A549 (cell line): ENCODE data around the gene PHF1. TPM values are rescaled to one million over a fixed set of nuclear protein-coding genes. Genes with fewer than 3 reads are reported as not detected.

ENCODE experiments used
- BHLHE40 ChIP-seq: IDR thresholded peaks from 2 replicates; pipeline ENCODE4 v1.6.1; 2012; ENCODE audit warnings: low read depth, low read length, inconsistent platforms
- CEBPB ChIP-seq, 2 experiments: fragments of >200 bp in 1 of 2; sonication (Bioruptor Twin) in 1 of 2; formaldehyde crosslinking in 1 of 2; IDR thresholded peaks; 2 replicates each; pipeline ENCODE4 v1.6.1; 2012 to 2016
- CHD4 ChIP-seq: fragments of 200-600 bp; sonication (generic); IDR thresholded peaks from 2 replicates; pipeline ENCODE4 v1.6.1; 2016; ENCODE audit warnings: antibody characterized with exemption, mild to moderate bottlenecking, borderline replicate concordance
- CTCF ChIP-seq: fragments of >200 bp; sonication (Bioruptor Twin); formaldehyde crosslinking; IDR thresholded peaks from 3 replicates; pipeline ENCODE4 v1.5.1; 2016
- EHMT2 ChIP-seq: fragments of 200-600 bp; sonication (generic); IDR thresholded peaks from 2 replicates; pipeline ENCODE4 v1.6.1; 2016; ENCODE audit warnings: antibody characterized with exemption, low read depth, mild to moderate bottlenecking, moderate library complexity
- EP300 ChIP-seq, 2 experiments: fragments of >200 bp; sonication (Bioruptor Twin); formaldehyde crosslinking; IDR thresholded peaks; 2 replicates in 1 of 2; 3 replicates in 1 of 2; pipeline ENCODE4 v1.6.1; 2016 to 2017
- ESRRA ChIP-seq: fragments of 150-350 bp; IDR thresholded peaks from 2 replicates; pipeline ENCODE4 v1.6.1; 2014; ENCODE audit warnings: mild to moderate bottlenecking, low read length, borderline replicate concordance
- FOSB ChIP-seq: fragments of 250-450 bp; sonication (Bioruptor Pico); IDR thresholded peaks from 2 replicates; pipeline ENCODE4 v1.5.0; 2020; ENCODE audit warnings: mild to moderate bottlenecking, moderate library complexity
- FOXS1 ChIP-seq: fragments of 250-450 bp; sonication (Bioruptor Pico); IDR thresholded peaks from 2 replicates; pipeline ENCODE4 v1.5.0; 2020; ENCODE audit warnings: mild to moderate bottlenecking, moderate library complexity
- GATA3 ChIP-seq: IDR thresholded peaks from 2 replicates; pipeline ENCODE4 v1.6.1; 2012; ENCODE audit warnings: borderline replicate concordance
- HES2 ChIP-seq: fragments of >200 bp; sonication (Bioruptor Twin); formaldehyde crosslinking; IDR thresholded peaks from 2 replicates; pipeline ENCODE4 v1.6.1; 2016
- HOXA7 ChIP-seq: fragments of 250-450 bp; sonication (Bioruptor Pico); IDR thresholded peaks from 2 replicates; pipeline ENCODE4 v1.5.0; 2020; ENCODE audit warnings: mild to moderate bottlenecking, moderate library complexity
- HOXB5 ChIP-seq: fragments of 250-450 bp; sonication (Bioruptor Pico); IDR thresholded peaks from 2 replicates; pipeline ENCODE4 v1.5.0; 2020; ENCODE audit warnings: mild to moderate bottlenecking, moderate library complexity
- JUN ChIP-seq, 2 experiments: fragments of >200 bp; sonication (Bioruptor Twin); formaldehyde crosslinking; IDR thresholded peaks; 2 replicates in 1 of 2; 3 replicates in 1 of 2; pipeline ENCODE4 v1.6.1; 2016 to 2017
- JUNB ChIP-seq: fragments of >200 bp; sonication (Bioruptor Twin); formaldehyde crosslinking; IDR thresholded peaks from 2 replicates; pipeline ENCODE4 v1.6.1; 2016
- KDM5A ChIP-seq: fragments of 200-600 bp; sonication (generic); IDR thresholded peaks from 2 replicates; pipeline ENCODE4 v1.6.1; 2016; ENCODE audit warnings: antibody characterized with exemption, mild to moderate bottlenecking
- MAFK ChIP-seq: fragments of 450-650 bp; IDR thresholded peaks from 2 replicates; pipeline ENCODE4 v1.6.1; 2014; ENCODE audit not compliant: partially characterized antibody
- MAZ ChIP-seq: fragments of 150-350 bp; IDR thresholded peaks from 2 replicates; pipeline ENCODE4 v1.6.1; 2014; ENCODE audit warnings: antibody characterized with exemption, low read depth, low read length, borderline replicate concordance
- MYC ChIP-seq: IDR thresholded peaks from 2 replicates; pipeline ENCODE4 v1.6.1; 2012; ENCODE audit warnings: mild to moderate bottlenecking, inconsistent platforms, low read length, improper control_type of control experiment, borderline replicate concordance
- NPAS2 ChIP-seq: fragments of 250-450 bp; sonication (Bioruptor Pico); IDR thresholded peaks from 2 replicates; pipeline ENCODE4 v1.8.0; 2022; ENCODE audit warnings: mild to moderate bottlenecking, moderate library complexity, borderline replicate concordance
- POLR2A ChIP-seq: IDR thresholded peaks from 2 replicates; pipeline ENCODE4 v1.6.1; 2012; ENCODE audit warnings: mild to moderate bottlenecking, low read length
- RARB ChIP-seq: fragments of 250-450 bp; sonication (Bioruptor Pico); IDR thresholded peaks from 2 replicates; pipeline ENCODE4 v1.8.0; 2021; ENCODE audit warnings: mild to moderate bottlenecking, moderate library complexity
- SMC3 ChIP-seq: fragments of >200 bp; sonication (Bioruptor Twin); formaldehyde crosslinking; IDR thresholded peaks from 3 replicates; pipeline ENCODE4 v1.6.1; 2018; ENCODE audit warnings: inconsistent platforms
- SREBF2 ChIP-seq: fragments of 450-650 bp; IDR thresholded peaks from 2 replicates; pipeline ENCODE4 v1.6.1; 2014; ENCODE audit warnings: mild to moderate bottlenecking, moderate library complexity
- ZC3H11A ChIP-seq: fragments of 450-650 bp; IDR thresholded peaks from 2 replicates; pipeline ENCODE4 v1.6.1; 2014; ENCODE audit warnings: antibody characterized with exemption, mild to moderate bottlenecking
- ZFP36 ChIP-seq: fragments of 450-650 bp; IDR thresholded peaks from 2 replicates; pipeline ENCODE4 v1.6.1; 2014; ENCODE audit warnings: borderline replicate concordance; ENCODE audit not compliant: partially characterized antibody
- ZNF302 ChIP-seq: fragments of 250-450 bp; sonication (Bioruptor Pico); IDR thresholded peaks from 2 replicates; pipeline ENCODE4 v1.9.0; 2021; ENCODE audit warnings: inconsistent platforms, mild to moderate bottlenecking, moderate library complexity
- ZSCAN20 ChIP-seq: fragments of 250-450 bp; sonication (Bioruptor Pico); IDR thresholded peaks from 2 replicates; pipeline ENCODE4 v1.8.0; 2022; ENCODE audit warnings: mild to moderate bottlenecking, moderate library complexity
- polyA plus RNA-seq, 4 experiments: library from polyadenylated mRNA; depleted of rRNA in 3 of 4; stranded (reverse); fragments of >200 nt; fragmentation: RNase III in 1 of 4; extraction: RNeasy Plus Mini Kit Qiagen cat#74134 plus additional on column Dnase treatment in 1 of 4; gene quantifications; 2 replicates in 3 of 4; 3 replicates in 1 of 4; pipeline ENCODE4 v1.2.3, GENCODE V29; 2011 to 2017
- TF ChIP-seq, protein P1 (sequence below): IDR thresholded peaks from 2 replicates; pipeline ENCODE4 v1.6.1; 2012
- TF ChIP-seq, protein P2 (sequence below): fragments of 250-450 bp; sonication (Bioruptor Pico); IDR thresholded peaks from 2 replicates; pipeline ENCODE4 v1.5.0; 2021; ENCODE audit warnings: mild to moderate bottlenecking, moderate library complexity, borderline replicate concordance
- TF ChIP-seq, protein P3 (sequence below): IDR thresholded peaks from 2 replicates; pipeline ENCODE4 v1.6.1; 2012
- TF ChIP-seq, protein P4 (sequence below): fragments of 200-600 bp; sonication (generic); IDR thresholded peaks from 2 replicates; pipeline ENCODE4 v1.6.1; 2016; ENCODE audit warnings: antibody characterized with exemption, mild to moderate bottlenecking, moderate library complexity
- TF ChIP-seq, protein P5 (sequence below): fragments of 250-450 bp; sonication (Bioruptor Pico); IDR thresholded peaks from 2 replicates; pipeline ENCODE4 v1.5.0; 2020; ENCODE audit warnings: low read depth, mild to moderate bottlenecking, moderate library complexity

Gene PHF1
- polyA plus RNA-seq, 2 of the 4 experiments (the other 2 are of a cell fraction) = 14.0 to 21.4 TPM

- TF ChIP-seq CHD4 (no peak), CEBPB (IDR thresholded peaks at IDR 0.05) (no peak), CTCF (no peak), HOXA7 (0 out of 2 replicates have a peak, but pooled peaks have one; percentile 78), ESRRA (no peak), GATA3 (0 out of 2 replicates have a peak, but pooled peaks have one; percentile 30), POLR2A (peak; percentile 24; the same call in 1 of the 2 replicates), ZNF302 (no peak), ZSCAN20 (no peak), SMC3 (no peak), RARB (CRISPR knock-in tag) (no peak), MAFK (no peak), HES2 (no peak), ZC3H11A (no peak), FOSB (CRISPR knock-in tag) (no peak; the same call in 1 of the 2 replicates), NPAS2 (CRISPR knock-in tag) (no peak), MYC (peak; percentile 42; the same call in 1 of the 2 replicates), BHLHE40 (no peak), JUN (IDR thresholded peaks at IDR 0.05) (peak in 1 of 2 experiments; percentile 49; a peak in 1 of 5 replicates), SREBF2 (no peak), JUNB (no peak), EHMT2 (no peak), MAZ (no peak), HOXB5 (CRISPR knock-in tag) (no peak), ZFP36 (no peak), FOXS1 (no peak), KDM5A (no peak), EP300 (IDR thresholded peaks at IDR 0.05) (no peak)
- TF ChIP-seq, protein P1, sequence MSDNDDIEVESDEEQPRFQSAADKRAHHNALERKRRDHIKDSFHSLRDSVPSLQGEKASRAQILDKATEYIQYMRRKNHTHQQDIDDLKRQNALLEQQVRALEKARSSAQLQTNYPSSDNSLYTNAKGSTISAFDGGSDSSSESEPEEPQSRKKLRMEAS = peak; percentile 88
- TF ChIP-seq, protein P2, sequence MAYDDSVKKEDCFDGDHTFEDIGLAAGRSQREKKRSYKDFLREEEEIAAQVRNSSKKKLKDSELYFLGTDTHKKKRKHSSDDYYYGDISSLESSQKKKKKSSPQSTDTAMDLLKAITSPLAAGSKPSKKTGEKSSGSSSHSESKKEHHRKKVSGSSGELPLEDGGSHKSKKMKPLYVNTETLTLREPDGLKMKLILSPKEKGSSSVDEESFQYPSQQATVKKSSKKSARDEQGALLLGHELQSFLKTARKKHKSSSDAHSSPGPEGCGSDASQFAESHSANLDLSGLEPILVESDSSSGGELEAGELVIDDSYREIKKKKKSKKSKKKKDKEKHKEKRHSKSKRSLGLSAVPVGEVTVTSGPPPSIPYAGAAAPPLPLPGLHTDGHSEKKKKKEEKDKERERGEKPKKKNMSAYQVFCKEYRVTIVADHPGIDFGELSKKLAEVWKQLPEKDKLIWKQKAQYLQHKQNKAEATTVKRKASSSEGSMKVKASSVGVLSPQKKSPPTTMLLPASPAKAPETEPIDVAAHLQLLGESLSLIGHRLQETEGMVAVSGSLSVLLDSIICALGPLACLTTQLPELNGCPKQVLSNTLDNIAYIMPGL (CRISPR knock-in tag) = no peak
- TF ChIP-seq, protein P3, sequence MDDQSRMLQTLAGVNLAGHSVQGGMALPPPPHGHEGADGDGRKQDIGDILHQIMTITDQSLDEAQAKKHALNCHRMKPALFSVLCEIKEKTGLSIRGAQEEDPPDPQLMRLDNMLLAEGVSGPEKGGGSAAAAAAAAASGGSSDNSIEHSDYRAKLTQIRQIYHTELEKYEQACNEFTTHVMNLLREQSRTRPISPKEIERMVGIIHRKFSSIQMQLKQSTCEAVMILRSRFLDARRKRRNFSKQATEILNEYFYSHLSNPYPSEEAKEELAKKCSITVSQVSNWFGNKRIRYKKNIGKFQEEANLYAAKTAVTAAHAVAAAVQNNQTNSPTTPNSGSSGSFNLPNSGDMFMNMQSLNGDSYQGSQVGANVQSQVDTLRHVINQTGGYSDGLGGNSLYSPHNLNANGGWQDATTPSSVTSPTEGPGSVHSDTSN = peak; percentile 84; the same call in 1 of the 2 replicates
- TF ChIP-seq, protein P4, sequence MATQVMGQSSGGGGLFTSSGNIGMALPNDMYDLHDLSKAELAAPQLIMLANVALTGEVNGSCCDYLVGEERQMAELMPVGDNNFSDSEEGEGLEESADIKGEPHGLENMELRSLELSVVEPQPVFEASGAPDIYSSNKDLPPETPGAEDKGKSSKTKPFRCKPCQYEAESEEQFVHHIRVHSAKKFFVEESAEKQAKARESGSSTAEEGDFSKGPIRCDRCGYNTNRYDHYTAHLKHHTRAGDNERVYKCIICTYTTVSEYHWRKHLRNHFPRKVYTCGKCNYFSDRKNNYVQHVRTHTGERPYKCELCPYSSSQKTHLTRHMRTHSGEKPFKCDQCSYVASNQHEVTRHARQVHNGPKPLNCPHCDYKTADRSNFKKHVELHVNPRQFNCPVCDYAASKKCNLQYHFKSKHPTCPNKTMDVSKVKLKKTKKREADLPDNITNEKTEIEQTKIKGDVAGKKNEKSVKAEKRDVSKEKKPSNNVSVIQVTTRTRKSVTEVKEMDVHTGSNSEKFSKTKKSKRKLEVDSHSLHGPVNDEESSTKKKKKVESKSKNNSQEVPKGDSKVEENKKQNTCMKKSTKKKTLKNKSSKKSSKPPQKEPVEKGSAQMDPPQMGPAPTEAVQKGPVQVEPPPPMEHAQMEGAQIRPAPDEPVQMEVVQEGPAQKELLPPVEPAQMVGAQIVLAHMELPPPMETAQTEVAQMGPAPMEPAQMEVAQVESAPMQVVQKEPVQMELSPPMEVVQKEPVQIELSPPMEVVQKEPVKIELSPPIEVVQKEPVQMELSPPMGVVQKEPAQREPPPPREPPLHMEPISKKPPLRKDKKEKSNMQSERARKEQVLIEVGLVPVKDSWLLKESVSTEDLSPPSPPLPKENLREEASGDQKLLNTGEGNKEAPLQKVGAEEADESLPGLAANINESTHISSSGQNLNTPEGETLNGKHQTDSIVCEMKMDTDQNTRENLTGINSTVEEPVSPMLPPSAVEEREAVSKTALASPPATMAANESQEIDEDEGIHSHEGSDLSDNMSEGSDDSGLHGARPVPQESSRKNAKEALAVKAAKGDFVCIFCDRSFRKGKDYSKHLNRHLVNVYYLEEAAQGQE = no peak
- TF ChIP-seq, protein P5, sequence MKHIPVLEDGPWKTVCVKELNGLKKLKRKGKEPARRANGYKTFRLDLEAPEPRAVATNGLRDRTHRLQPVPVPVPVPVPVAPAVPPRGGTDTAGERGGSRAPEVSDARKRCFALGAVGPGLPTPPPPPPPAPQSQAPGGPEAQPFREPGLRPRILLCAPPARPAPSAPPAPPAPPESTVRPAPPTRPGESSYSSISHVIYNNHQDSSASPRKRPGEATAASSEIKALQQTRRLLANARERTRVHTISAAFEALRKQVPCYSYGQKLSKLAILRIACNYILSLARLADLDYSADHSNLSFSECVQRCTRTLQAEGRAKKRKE (CRISPR knock-in tag) = no peak
Measured at GRCh38 chr6:33410050-33410710, 634 bp upstream of the PHF1 start (continued).
